Upper lobe of left lung (tissue), 6 donors: ENCODE data around the gene THAP5. TPM values are rescaled to one million over a fixed set of nuclear protein-coding genes. Genes with fewer than 3 reads are reported as not detected.

Experiments used
- ATAC-seq, 2 donors: fragments of 200-7000 bp; cut with Tn5 transposase; one replicate each; pipeline ENCODE4 v1.9.1; 2022; ENCODE audit warnings: mild to moderate bottlenecking in 2 of 2, moderate library complexity in 2 of 2; ENCODE audit not compliant: low FRiP score in 2 of 2
- DNase-seq, 2 donors: peaks; one replicate each; pipeline ENCODE4 v3.0.0-alpha.2; 2019 to 2020
- H3K27ac ChIP-seq, 4 donors: fragments of 200-600 bp; sonication (generic); one replicate each; pipeline ENCODE4 v1.5.1; 2016 to 2019
- H3K27me3 ChIP-seq, 4 donors: fragments of 200-600 bp; sonication (generic); one replicate each; pipeline ENCODE4 v1.5.1; 2017 to 2019
- H3K36me3 ChIP-seq, 4 donors: fragments of 200-600 bp; sonication (generic); one replicate each; pipeline ENCODE4 v1.5.1; 2016 to 2019
- H3K4me1 ChIP-seq, 4 donors: fragments of 200-600 bp; sonication (generic); one replicate each; pipeline ENCODE4 v1.5.1; 2018 to 2019
- H3K4me3 ChIP-seq, 4 donors: fragments of 200-600 bp; sonication (generic); one replicate each; pipeline ENCODE4 v1.5.1; 2017 to 2019; ENCODE audit warnings: mild to moderate bottlenecking in 2 of 4, moderate library complexity in 1 of 4
- H3K9me3 ChIP-seq, 4 donors: fragments of 200-600 bp; sonication (generic); one replicate each; pipeline ENCODE4 v1.5.1; 2018 to 2019
- CTCF ChIP-seq, 6 experiments: fragments of 450-650 bp in 4 of 6; fragments of 200-600 bp in 2 of 6; sonication (generic) in 2 of 6; IDR thresholded peaks; one replicate each; pipeline ENCODE4 v1.5.1; 2016 to 2019; ENCODE audit warnings: antibody characterized with exemption in 6 of 6
- EP300 ChIP-seq, 4 donors: sonication (generic); formaldehyde crosslinking; IDR thresholded peaks; one replicate each; pipeline ENCODE4 v1.5.1; 2017; ENCODE audit warnings: antibody characterized with exemption in 4 of 4, control low read depth in 2 of 4
- POLR2A ChIP-seq, 4 donors: fragments of 450-650 bp; IDR thresholded peaks; one replicate each; pipeline ENCODE4 v1.5.1; 2016 to 2017; ENCODE audit warnings: antibody characterized with exemption in 4 of 4, mild to moderate bottlenecking in 2 of 4
- POLR2AphosphoS5 ChIP-seq, 2 donors: sonication (generic); formaldehyde crosslinking; IDR thresholded peaks; one replicate each; pipeline ENCODE4 v1.5.1; 2017; ENCODE audit warnings: antibody characterized with exemption in 2 of 2
- WGBS, 2 donors: methylation state at CpG; one replicate each; pipeline ENCODE4 v1.1.5; 2017 to 2018; 5-methylcytosine and 5-hydroxymethylcytosine counted together
- total RNA-seq, 6 donors: library from RNA; depleted of rRNA in 4 of 6; stranded (reverse); fragments of >200 nt in 4 of 6; gene quantifications; one replicate each; pipeline versions ENCODE4 v1.1.0 to v1.2.1, GENCODE V29; 2016 to 2021
- donor health status: DM: no; HTN: no; CAD: no; lungs with moderate emphysema.
- donor health status: DM: no; HTN: yes; CAD: no; lungs with severe emphysema.

The THAP5 gene
- total RNA-seq, 6 donors from 2014 or later, result 8.2 to 32.9 (median 19.8) TPM

GRCh38 chr7:108580298-108580697 is 10.8 kb upstream of the THAP5 start:
- no peak for TF ChIP-seq EP300 (IDR thresholded peaks at IDR 0.05)
- no peak for TF ChIP-seq POLR2A (IDR thresholded peaks at IDR 0.05)
- no peak for TF ChIP-seq CTCF (IDR thresholded peaks at IDR 0.05)
- no peak for TF ChIP-seq POLR2AphosphoS5 (IDR thresholded peaks at IDR 0.05)
- Histone ChIP-seq H3K4me1 (no peaks in the 10 kb centered on the region), H3K9me3 (peaks cover 0 to 5% (median 2%) of the 10 kb centered on the region in 4 donors), H3K36me3 (peaks cover 4 to 16% (median 8%) of the 10 kb centered on the region in 4 donors), H3K27ac (no peak overlapping the region), H3K4me3 (no peak overlapping the region), H3K27me3 (no peaks in the 10 kb centered on the region)
- WGBS, 2 donors, result 82 to 98% methylated on average over 4 to 5 of the region's 6 CpGs
- ATAC-seq, result no peak
- peak in 1 of 2 donors; percentile 60 for DNase-seq

GRCh38 chr7:108578937-108579336 is 9.4 kb upstream of the THAP5 start:
- ATAC-seq (no peak), DNase-seq (no peak)
- H3K36me3 ChIP-seq, result peaks cover 4 to 29% (median 8%) of the 10 kb centered on the region in 4 donors
- no peaks in the 10 kb centered on the region for H3K27me3 ChIP-seq
- peaks cover 0 to 5% (median 2%) of the 10 kb centered on the region in 4 donors for H3K9me3 ChIP-seq
- H3K4me3 ChIP-seq, result no peak overlapping the region
- H3K4me1 ChIP-seq, result peaks cover 0 to under 1% (median 0%) of the 10 kb centered on the region in 4 donors
- TF ChIP-seq POLR2AphosphoS5 (IDR thresholded peaks at IDR 0.05) (no peak), EP300 (IDR thresholded peaks at IDR 0.05) (no peak), CTCF (IDR thresholded peaks at IDR 0.05) (no peak), POLR2A (IDR thresholded peaks at IDR 0.05) (no peak)
- H3K27ac ChIP-seq, result no peak overlapping the region
- WGBS, 2 donors, result 94 to 98% methylated on average over 3 to 7 of the region's 7 CpGs

GRCh38 chr7:108576116-108576515 is 6.6 kb upstream of the THAP5 start:
- Histone ChIP-seq H3K36me3 (peaks cover 4 to 46% (median 10%) of the 10 kb centered on the region in 4 donors), H3K9me3 (peaks cover 0 to 5% (median 2%) of the 10 kb centered on the region in 4 donors), H3K4me1 (peaks cover 11 to 19% (median 12%) of the 10 kb centered on the region in 4 donors), H3K27ac (no peak overlapping the region), H3K4me3 (no peak overlapping the region), H3K27me3 (no peaks in the 10 kb centered on the region)
- 96 to 100% methylated on average over 1 of the region's 1 CpG for WGBS, 2 donors
- ATAC-seq (no peak), DNase-seq (no peak)
- TF ChIP-seq POLR2AphosphoS5 (IDR thresholded peaks at IDR 0.05) (no peak), EP300 (IDR thresholded peaks at IDR 0.05) (no peak), POLR2A (IDR thresholded peaks at IDR 0.05) (no peak), CTCF (IDR thresholded peaks at IDR 0.05) (no peak)

- no peak for DNase-seq
- ATAC-seq, result no peak
- Histone ChIP-seq H3K27me3 (no peaks in the 10 kb centered on the region), H3K9me3 (peaks cover 0 to 5% (median 2%) of the 10 kb centered on the region in 4 donors), H3K27ac (no peak overlapping the region), H3K36me3 (peaks cover 4 to 45% (median 10%) of the 10 kb centered on the region in 4 donors), H3K4me1 (peaks cover 13 to 23% (median 16%) of the 10 kb centered on the region in 4 donors), H3K4me3 (no peak overlapping the region)
- 67 to 94% methylated on average over 2 of the region's 2 CpGs for WGBS, 2 donors
- TF ChIP-seq POLR2A (IDR thresholded peaks at IDR 0.05) (no peak), EP300 (IDR thresholded peaks at IDR 0.05) (no peak), POLR2AphosphoS5 (IDR thresholded peaks at IDR 0.05) (no peak), CTCF (IDR thresholded peaks at IDR 0.05) (no peak)
Observed at GRCh38 chr7:108575156-108575555, 5.7 kb upstream of the THAP5 start.

GRCh38 chr7:108572480-108572879 is 3.0 kb upstream of the THAP5 start:
- DNase-seq (no peak), ATAC-seq (no peak)
- H3K27me3 ChIP-seq, result no peaks in the 10 kb centered on the region
- no peaks in the 10 kb centered on the region for H3K9me3 ChIP-seq
- peaks cover 0 to 31% (median 5%) of the 10 kb centered on the region in 4 donors for H3K36me3 ChIP-seq
- TF ChIP-seq EP300 (IDR thresholded peaks at IDR 0.05) (no peak), POLR2AphosphoS5 (IDR thresholded peaks at IDR 0.05) (no peak), CTCF (IDR thresholded peaks at IDR 0.05) (no peak), POLR2A (IDR thresholded peaks at IDR 0.05) (no peak)
- peaks cover 25 to 34% (median 27%) of the 10 kb centered on the region in 4 donors for H3K4me1 ChIP-seq
- no peak overlapping the region for H3K4me3 ChIP-seq
- H3K27ac ChIP-seq, result no peak overlapping the region
- WGBS, 2 donors, result 88 to 92% methylated on average over 2 of the region's 2 CpGs
